ENCODE data around the gene DKK1.

- no peak for TF ChIP-seq MAX (IDR thresholded peaks at IDR 0.05; ENCODE audit: insufficient read depth, insufficient read length)
- no peak for TF ChIP-seq EZH2 (IDR thresholded peaks at IDR 0.05; ENCODE audit: borderline replicate concordance, low read depth, low read length, severe bottlenecking)
- no peak for TF ChIP-seq CTCF (IDR thresholded peaks at IDR 0.05; ENCODE audit: extremely low read depth in 1 of 2, insufficient read depth in 1 of 2, low read depth in 1 of 2, low read length in 2 of 2)
- TF ChIP-seq POLR2A (IDR thresholded peaks at IDR 0.05; ENCODE audit: low read depth, low read length) = no peak
- peak; percentile 18 for TF ChIP-seq POLR2AphosphoS5 (IDR thresholded peaks at IDR 0.05; ENCODE audit: insufficient read depth, low read depth, low read length)
- TF ChIP-seq MYC (IDR thresholded peaks at IDR 0.05; ENCODE audit: low read depth, low read length) = no peak
- peak; percentile 69 for TF ChIP-seq JUN (IDR thresholded peaks at IDR 0.05; ENCODE audit: borderline replicate concordance, insufficient read depth, insufficient read length, low read depth)
- TF ChIP-seq FOS (IDR thresholded peaks at IDR 0.05; ENCODE audit: borderline replicate concordance, insufficient read depth, low read length) = peak; percentile 84
These were observed 20.5 kb downstream of the DKK1 start for GRCh38 chr10:52334595-52334994.

Data from endothelial cell of umbilical vein (primary cell).